COLO668 (cell line): ENCODE data around the gene PHC1.

Experiments
- DNase-seq: peaks from one replicate; lab custom pipeline; 2025; ENCODE audit not compliant: unreplicated experiment; lab: John Stamatoyannopoulos, UW

PHC1 gene

GRCh38 chr12:8949342-8950220, 35.3 kb downstream of the PHC1 start, which contains the start of gene M6PR:
TSS of gene M6PR (minus strand) at chr12:8949645. CDS start at chr12:8946404, 3,241 bp downstream.
- peak; percentile 89 for DNase-seq

DNA sequence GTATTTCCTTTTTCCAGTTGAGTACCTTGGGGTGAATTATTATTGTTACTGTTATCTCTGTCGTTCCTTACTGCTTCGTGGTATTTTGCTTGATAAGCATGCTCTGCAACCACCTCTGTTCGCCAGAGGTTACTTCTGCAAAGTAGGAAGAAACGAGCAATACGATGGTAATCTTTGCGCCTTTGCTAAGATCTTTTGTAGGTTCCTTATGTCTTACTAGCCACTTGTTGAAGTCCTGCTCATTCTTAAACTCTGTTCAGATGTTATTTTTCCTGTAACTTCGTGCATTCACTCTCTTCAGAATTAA, 35.9 kb downstream of the PHC1 start:
- no peak for DNase-seq

- no peak for DNase-seq
Measured at GRCh38 chr12:8950702-8951478, 36.6 kb downstream of the PHC1 start.

DNA sequence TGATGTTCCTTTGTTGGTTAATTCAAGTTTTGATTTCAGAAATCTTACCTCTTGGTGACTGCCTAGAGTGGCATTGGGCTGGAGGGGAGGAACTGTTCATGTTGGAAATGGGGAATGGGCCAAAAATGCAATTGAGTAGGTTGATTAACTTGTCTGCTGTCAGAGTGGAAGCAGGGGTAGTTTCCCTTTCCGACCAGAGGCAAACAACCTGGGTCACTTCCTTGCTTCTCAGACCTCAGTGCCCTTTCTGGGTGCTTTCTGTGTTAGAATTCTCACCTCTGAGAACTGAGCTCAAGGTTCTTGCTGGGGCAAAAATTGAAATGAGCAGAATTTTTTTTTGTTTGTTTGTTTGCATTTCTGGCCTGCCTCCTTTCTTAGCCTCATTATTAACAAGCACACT, 37.4 kb downstream of the PHC1 start:
- DNase-seq, result no peak

GRCh38 chr12:8953773-8954402, 39.6 kb downstream of the PHC1 start:
- DNase-seq, result no peak

DNA sequence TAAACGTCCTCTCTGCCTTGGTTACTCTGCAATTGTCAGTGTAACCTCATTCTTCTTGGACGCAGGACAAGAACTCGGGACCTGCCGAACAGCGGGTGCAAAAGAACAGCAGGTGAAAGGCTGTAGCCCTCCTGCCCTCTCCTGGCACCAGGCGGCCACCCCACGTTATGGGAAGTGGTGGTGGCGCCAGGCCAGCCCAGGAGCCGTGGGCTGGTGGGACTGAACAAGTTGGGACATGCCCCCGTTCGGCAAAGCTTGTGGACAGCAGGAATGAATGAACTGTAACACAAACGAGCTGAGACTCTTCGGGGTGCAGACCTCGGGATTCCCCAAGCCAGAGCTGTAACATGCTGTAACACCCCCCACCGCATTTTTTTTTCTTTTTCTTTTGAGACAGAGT, 41.8 kb downstream of the PHC1 start:
- no peak for DNase-seq

DNA sequence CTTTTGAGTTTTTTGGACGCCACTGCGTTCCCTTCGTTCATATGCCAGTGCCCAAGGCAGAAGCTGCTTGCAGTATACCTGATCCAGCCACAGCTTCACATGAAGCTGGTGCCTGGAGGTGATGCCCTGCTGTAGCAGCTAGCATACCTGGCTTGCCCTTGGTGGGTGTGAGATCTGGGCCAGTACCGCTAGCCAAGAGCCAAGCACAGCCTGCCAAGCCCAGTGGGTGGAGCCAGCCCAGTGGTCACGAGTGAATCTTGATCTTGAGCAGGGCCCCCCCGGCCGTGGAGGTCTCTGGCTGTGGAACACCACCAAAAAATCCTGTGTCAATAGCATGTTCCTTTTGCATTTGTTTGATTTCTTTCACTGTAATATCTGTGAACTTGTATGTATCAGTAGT, 42.5 kb downstream of the PHC1 start:
- DNase-seq, result no peak

DNA sequence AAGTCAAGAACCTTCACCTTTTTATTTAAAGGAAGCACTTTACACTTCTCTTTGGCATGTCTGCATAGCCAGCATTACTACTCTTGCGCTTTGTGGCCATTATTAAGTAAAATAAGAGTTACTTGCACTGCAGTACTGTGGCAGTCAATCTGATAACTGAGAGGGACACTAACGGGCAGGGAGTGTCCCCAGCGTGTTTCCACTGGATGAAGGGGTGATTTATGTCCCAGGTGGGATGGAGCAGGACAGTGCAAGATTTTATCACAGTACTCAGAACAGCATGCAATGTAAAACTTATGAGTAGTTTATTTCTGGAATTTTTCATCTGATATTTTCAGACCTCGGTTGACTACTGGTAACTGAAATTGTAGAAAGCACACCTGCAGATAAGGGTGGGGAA, 43.3 kb downstream of the PHC1 start:
- no peak for DNase-seq

DNA sequence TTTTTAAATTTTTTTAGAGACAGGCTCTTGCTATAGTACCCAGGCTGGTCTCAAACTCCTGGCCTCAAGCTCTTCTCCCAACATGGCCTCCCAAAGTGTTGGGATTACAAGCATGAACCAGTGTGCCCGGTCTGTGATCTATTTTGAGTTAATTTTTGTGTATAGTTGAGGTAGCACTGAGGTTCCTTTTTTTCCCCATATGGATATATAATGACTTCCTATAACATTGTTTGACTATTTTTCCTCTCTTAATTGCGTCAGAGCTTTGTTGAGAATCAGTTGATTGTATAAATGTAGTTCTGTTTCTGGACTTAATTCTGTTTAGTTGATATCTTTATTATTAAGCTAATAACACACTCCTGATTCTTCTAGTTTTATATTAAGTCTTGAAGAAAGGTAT, 43.8 kb downstream of the PHC1 start:
- DNase-seq, result no peak

GRCh38 chr12:8960176-8960575, 45.9 kb downstream of the PHC1 start:
- DNase-seq, result no peak

GRCh38 chr12:8968761-8969160, 54.5 kb downstream of the PHC1 start:
- no peak for DNase-seq

DNA sequence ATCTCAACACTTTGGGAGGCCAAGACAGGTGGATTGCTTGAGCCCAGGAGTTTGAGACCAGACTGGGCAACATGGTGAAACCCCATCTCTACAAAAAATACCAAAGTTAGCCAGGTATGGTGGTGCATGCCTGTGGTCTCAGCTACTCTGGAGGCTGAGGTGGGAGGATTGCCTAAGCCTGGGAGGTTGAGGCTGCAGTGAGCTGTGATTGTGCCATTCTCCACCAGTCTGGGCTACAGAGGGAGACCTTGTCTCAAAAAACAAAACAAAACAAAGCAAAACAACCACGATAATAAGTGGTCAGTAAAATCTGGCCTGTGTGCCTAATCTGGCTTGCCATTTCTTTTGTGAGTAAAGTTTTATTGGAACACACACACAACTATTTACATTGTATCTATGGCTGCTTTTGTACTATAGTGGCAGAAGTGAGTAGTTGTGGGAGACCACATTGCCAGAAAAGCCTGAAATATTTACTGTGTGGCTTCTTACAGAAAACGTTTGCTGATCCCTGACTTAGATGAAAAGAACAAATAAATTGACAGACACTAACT, 55.6 kb downstream of the PHC1 start:
- no peak for DNase-seq

DNA sequence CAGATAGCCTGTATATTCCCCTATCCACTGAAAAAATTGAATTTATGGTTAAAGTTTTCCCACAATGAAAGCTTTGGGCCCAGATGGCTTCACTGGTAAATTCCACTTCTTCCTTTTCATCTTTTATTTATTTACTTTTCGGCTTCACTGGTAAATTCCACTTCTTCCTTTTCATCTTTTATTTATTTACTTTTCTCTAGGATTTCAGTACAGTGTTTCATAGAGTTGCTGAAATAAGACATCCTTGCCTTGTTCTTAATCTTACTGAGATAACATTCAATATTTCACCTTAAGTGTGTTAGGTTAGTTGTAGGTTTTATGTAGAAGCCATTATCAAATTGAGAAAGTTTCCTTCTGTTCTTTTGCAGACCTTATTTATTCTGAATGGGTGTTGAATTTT, 56.1 kb downstream of the PHC1 start:
- no peak for DNase-seq

DNA sequence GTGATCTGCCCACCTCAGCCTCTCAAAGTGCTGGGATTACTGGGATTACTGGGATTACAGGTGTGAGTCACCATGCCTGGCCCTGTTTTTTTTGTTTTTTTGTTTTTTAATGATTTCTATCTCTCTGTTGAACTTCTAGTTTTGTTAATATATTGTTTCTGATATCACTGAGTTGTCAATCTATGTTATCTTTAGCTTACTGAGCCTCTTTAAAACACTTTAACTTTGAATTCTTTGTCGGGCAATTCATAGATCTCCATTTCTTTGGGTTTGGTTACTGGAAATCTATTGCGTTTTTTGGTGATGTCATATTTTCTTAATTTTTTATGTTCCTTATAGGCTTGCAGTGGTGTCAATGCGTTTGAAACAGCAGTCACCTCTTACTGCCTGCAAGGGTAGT, 65.8 kb downstream of the PHC1 start:
- DNase-seq, result no peak

DNA sequence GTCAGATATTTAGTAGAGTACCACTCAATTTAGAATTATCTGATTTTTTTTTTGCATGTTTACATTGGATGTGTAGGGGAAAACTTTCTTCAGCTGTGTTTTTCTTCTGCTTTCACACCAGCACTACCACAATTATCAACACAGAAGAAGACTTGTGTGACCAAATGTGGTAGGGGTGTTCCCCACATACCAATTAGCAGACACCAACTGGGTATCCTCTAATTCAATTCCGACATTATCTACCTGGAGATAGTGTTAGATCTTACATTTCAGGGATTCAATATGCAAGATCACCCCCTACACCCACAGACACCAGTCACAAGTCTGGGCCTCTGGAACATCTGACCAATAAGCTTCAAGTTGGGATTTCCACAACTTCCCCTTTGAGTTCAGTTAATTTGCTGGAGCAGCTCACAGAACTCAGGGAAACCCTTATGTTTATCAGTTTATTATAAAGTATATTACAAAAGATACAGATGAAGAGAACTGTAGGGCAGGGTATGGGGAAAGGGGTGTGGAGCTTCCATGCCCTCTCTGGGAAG, 71.0 kb downstream of the PHC1 start:
- no peak for DNase-seq

DNA sequence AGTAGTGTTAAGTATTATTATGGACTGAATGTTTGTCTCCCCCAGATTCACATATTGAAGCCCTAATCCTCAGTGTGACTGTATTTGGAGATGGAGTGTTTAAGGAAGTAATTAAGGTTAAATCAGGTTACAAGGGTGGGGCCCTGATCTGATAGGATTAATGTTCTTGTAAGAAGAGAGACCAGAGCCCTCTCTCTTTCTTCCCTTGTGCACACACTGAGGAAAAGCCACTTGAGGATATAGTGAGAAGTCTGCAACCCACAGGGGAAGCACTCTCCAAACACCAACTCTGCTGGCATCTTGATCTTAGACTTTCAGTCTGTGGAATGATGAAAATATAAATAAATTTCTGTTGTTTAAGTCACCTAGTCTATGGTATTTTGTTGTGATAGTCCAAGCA, 72.9 kb downstream of the PHC1 start:
- no peak for DNase-seq

GRCh38 chr12:8987685-8988084, 73.4 kb downstream of the PHC1 start:
- no peak for DNase-seq

DNA sequence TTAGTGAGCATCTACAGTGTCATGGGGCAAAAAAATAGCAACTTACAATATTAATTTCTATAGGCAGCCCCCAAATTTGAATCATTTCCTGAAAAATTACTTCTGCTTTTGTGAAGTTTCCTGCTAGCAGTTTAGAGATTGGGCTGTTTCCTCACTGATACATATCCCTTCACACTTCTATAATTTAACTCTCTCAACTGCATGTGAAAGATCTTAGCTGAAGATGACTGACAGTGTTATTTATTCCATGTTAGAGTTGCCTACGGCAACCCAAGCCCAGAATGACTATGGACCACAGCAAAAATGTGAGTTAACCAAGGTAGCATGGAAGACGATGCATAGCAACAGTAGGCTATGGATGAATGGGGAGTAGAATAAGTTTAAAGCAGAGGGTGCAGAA, 75.1 kb downstream of the PHC1 start, which contains the start of gene KLRG1:
TSS of gene KLRG1 (plus strand) at position 134 of the 400 bp plus-strand sequence. CDS start at position 224, 90 bp downstream.
- no peak for DNase-seq
